Endothelial cell (in vitro differentiated cells): ENCODE measurements around the gene ARHGAP15. TPM values are rescaled to one million over a fixed set of nuclear protein-coding genes. Genes with fewer than 3 reads are reported as not detected.

Experiments
- DNase-seq: peaks from one replicate; pipeline ENCODE4 v3.0.0; 2021; ENCODE audit warnings: low spot score
- H3K27ac Mint-ChIP-seq: one replicate; pipeline ENCODE4 v1.8.0; 2021; ENCODE audit warnings: mixed read lengths, inconsistent platforms; ENCODE audit not compliant: unreplicated experiment
- H3K27me3 Mint-ChIP-seq: one replicate; pipeline ENCODE4 v1.8.0; 2021; ENCODE audit warnings: mild to moderate bottlenecking, moderate library complexity, mixed read lengths, inconsistent platforms; ENCODE audit not compliant: unreplicated experiment
- H3K36me3 Mint-ChIP-seq: one replicate; pipeline ENCODE4 v1.8.0; 2021; ENCODE audit warnings: mild to moderate bottlenecking, low read depth, mixed read lengths, inconsistent platforms; ENCODE audit not compliant: unreplicated experiment
- H3K4me1 Mint-ChIP-seq: one replicate; pipeline ENCODE4 v1.8.0; 2021; ENCODE audit warnings: mild to moderate bottlenecking, mixed read lengths, inconsistent platforms; ENCODE audit not compliant: unreplicated experiment
- H3K4me3 Mint-ChIP-seq: one replicate; pipeline ENCODE4 v1.8.0; 2021; ENCODE audit warnings: mild to moderate bottlenecking, mixed read lengths, inconsistent platforms; ENCODE audit not compliant: unreplicated experiment
- H3K9me3 Mint-ChIP-seq: one replicate; pipeline ENCODE4 v1.8.0; 2021; ENCODE audit warnings: mixed read lengths, inconsistent platforms; ENCODE audit not compliant: unreplicated experiment
- total RNA-seq: library from RNA; stranded (reverse); fragmentation: NEBNext Ultra II Directional; extraction: Animal tissue kit (Norgen Biotek cat#: 25700); gene quantifications from one replicate; pipeline ENCODE4 v1.2.1, GENCODE V29; 2021; ENCODE audit not compliant: unreplicated experiment
- TF ChIP-seq, protein P1 (sequence below): fragments of 200-600 bp; sonication (generic); IDR thresholded peaks from one replicate; pipeline ENCODE4 v1.5.0; 2021; ENCODE audit warnings: antibody characterized with exemption; ENCODE audit not compliant: unreplicated experiment

Gene ARHGAP15
- total RNA-seq, 1 donor from 2014 or later = not detected

DNA sequence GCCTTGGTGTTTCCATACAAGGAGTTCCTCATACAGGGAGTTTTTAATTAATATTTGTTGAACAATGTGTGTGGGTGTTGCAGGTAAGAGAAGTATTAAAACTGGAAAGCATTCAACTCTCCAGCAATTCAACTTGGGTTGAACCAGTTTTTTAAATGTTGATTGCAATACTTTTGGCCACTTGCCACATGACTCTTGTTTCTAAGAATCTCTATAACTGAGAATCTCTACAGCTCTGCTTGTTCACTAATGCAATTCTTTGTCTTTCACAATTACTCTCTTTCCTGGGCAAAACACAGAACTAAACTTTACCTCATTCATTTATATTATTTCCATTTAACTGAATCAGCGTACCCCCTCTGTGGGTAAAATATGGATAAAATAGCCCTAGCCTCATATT, 429.4 kb downstream of the ARHGAP15 start:
- TF ChIP-seq, protein P1, sequence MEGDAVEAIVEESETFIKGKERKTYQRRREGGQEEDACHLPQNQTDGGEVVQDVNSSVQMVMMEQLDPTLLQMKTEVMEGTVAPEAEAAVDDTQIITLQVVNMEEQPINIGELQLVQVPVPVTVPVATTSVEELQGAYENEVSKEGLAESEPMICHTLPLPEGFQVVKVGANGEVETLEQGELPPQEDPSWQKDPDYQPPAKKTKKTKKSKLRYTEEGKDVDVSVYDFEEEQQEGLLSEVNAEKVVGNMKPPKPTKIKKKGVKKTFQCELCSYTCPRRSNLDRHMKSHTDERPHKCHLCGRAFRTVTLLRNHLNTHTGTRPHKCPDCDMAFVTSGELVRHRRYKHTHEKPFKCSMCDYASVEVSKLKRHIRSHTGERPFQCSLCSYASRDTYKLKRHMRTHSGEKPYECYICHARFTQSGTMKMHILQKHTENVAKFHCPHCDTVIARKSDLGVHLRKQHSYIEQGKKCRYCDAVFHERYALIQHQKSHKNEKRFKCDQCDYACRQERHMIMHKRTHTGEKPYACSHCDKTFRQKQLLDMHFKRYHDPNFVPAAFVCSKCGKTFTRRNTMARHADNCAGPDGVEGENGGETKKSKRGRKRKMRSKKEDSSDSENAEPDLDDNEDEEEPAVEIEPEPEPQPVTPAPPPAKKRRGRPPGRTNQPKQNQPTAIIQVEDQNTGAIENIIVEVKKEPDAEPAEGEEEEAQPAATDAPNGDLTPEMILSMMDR = no peak
- H3K4me1 Mint-ChIP-seq = no peaks in the 10 kb centered on the region
- H3K27ac Mint-ChIP-seq = no peak overlapping the region
- no peaks in the 10 kb centered on the region for H3K36me3 Mint-ChIP-seq
- no peaks in the 10 kb centered on the region for H3K9me3 Mint-ChIP-seq
- peaks cover 2% of the 10 kb centered on the region for H3K27me3 Mint-ChIP-seq
- no peak for DNase-seq
- no peak overlapping the region for H3K4me3 Mint-ChIP-seq

DNA sequence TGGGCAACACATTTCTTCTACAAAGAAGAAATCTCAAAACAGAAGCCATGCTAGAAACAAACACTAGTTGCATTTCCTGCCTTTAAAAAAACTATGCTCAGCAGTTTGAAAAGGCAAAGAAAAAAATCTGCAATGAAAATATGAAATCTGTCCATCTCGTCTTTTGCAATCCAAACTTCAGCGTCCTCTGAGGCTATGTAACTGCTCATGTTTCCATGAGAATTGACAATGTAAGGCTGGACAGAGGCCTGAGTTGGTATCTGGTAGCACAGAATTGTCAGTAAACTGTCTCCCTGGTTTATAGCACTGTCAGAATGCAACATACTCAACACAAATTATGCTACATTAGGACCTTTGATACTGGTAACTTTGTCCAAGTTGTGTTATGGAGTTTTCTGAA, 429.9 kb downstream of the ARHGAP15 start:
- H3K27me3 Mint-ChIP-seq = peaks cover 2% of the 10 kb centered on the region
- no peak overlapping the region for H3K4me3 Mint-ChIP-seq
- TF ChIP-seq, protein P1 = no peak
- H3K9me3 Mint-ChIP-seq = no peaks in the 10 kb centered on the region
- H3K36me3 Mint-ChIP-seq = no peaks in the 10 kb centered on the region
- H3K4me1 Mint-ChIP-seq = no peaks in the 10 kb centered on the region
- no peak overlapping the region for H3K27ac Mint-ChIP-seq
- no peak for DNase-seq

DNA sequence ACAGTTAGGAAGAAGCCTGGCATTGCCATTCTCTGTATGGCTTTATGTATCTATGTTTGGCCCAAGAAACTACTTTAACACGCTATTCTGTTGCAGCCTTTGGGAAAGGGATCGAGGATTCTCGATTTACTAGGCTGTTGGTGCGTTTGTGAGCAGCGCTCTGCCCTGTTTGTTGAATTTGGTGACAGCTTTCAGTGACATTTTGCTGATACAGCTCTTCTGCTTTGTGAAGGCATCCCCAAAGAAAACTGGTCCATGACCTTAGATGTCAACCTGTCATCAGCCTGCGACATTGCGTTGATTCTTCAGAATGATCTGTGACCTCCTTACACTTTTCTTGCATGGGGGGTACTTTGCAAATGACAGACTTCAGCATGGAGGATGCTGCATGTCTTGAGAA, 431.5 kb downstream of the ARHGAP15 start:
- Mint-ChIP-seq H3K36me3 (no peaks in the 10 kb centered on the region), H3K27ac (no peak overlapping the region), H3K4me1 (no peaks in the 10 kb centered on the region), H3K9me3 (no peaks in the 10 kb centered on the region), H3K27me3 (peaks cover 2% of the 10 kb centered on the region), H3K4me3 (no peak overlapping the region)
- TF ChIP-seq, protein P1 = no peak
- DNase-seq = no peak

- no peak for DNase-seq
- peaks cover 7% of the 10 kb centered on the region for H3K4me1 Mint-ChIP-seq
- peaks cover 7% of the 10 kb centered on the region for H3K27me3 Mint-ChIP-seq
- no peaks in the 10 kb centered on the region for H3K9me3 Mint-ChIP-seq
- TF ChIP-seq, protein P1 = no peak
- H3K4me3 Mint-ChIP-seq = no peak overlapping the region
- no peaks in the 10 kb centered on the region for H3K36me3 Mint-ChIP-seq
- no peak overlapping the region for H3K27ac Mint-ChIP-seq
Measured at GRCh38 chr2:143564419-143564818, 435.2 kb downstream of the ARHGAP15 start.

DNA sequence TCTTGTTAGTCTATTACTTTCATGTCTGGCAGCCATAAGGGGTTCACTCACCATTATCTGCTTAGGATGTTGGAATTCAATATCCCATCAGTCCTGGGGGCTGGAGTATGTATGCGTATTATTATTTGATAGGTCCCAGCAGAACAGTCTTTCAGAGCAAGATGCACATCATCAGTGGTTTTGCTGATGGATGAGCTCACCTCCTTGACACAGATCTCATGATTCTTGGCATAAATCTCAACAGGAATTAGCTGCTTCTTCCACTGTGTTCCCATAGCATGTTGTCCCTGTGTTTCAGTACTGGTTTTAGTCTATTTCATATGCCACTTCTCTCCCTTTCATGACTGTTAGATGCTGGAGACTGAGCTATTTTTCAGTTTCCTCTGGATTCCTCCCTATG, 442.5 kb downstream of the ARHGAP15 start:
- Mint-ChIP-seq H3K27ac (no peak overlapping the region), H3K4me1 (no peaks in the 10 kb centered on the region), H3K27me3 (peaks cover 3% of the 10 kb centered on the region), H3K4me3 (no peak overlapping the region), H3K36me3 (no peaks in the 10 kb centered on the region), H3K9me3 (no peaks in the 10 kb centered on the region)
- TF ChIP-seq, protein P1 = no peak
- DNase-seq = no peak
